Fibroblast of pulmonary artery (primary cell): ENCODE data around the gene N4BP3.
"Not testable (repeated sequence)": the region's sequence is repeated elsewhere in the genome, so short reads cannot be mapped to it uniquely, and the experiment has no call there.

Experiments
- DNase-seq: peaks from one replicate; pipeline ENCODE4 v3.0.0-alpha.2; 2010; ENCODE audit warnings: low read depth
- H3K4me3 ChIP-seq: replicated peaks from 2 replicates; pipeline ENCODE4 v1.5.1; 2011; ENCODE audit warnings: low read depth, mild to moderate bottlenecking, control low read depth, low read length, moderate library complexity
- CTCF ChIP-seq: IDR thresholded peaks from 2 replicates; pipeline ENCODE4 v1.5.1; 2011; ENCODE audit warnings: mild to moderate bottlenecking, control low read depth, low read length, inconsistent platforms; ENCODE audit errors: missing control alignments

N4BP3 gene

GRCh38 chr5:178081571-178082243 is 31.6 kb upstream of the N4BP3 start:
- no peak for DNase-seq
- H3K4me3 ChIP-seq: no peak overlapping the region
- no peak for TF ChIP-seq CTCF

DNA sequence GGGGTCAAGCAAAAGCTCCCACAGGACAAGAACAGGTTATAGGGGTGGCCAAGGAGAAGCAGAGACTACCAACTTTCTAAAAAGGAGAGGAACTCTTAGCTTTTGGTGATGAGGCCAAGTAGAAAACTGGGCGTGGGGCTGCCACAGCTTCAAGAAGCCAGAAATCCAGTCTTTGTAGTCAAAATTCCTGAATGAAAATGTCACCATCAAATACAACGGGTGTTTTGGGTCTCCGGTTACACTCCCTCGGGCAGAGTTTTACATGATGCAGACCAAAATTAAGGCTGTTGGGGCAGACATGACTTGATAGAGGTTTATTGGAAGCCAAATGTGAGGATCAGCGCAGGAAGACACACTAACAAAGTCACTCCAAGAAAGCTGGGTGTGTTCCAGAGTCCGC is 29.4 kb upstream of the N4BP3 start:
- no peak overlapping the region for H3K4me3 ChIP-seq
- no peak for DNase-seq
- no peak for TF ChIP-seq CTCF

- no peak for DNase-seq
- no peak overlapping the region for H3K4me3 ChIP-seq
- TF ChIP-seq CTCF: no peak
These were observed 28.0 kb upstream of the N4BP3 start for GRCh38 chr5:178085316-178085715.

DNA sequence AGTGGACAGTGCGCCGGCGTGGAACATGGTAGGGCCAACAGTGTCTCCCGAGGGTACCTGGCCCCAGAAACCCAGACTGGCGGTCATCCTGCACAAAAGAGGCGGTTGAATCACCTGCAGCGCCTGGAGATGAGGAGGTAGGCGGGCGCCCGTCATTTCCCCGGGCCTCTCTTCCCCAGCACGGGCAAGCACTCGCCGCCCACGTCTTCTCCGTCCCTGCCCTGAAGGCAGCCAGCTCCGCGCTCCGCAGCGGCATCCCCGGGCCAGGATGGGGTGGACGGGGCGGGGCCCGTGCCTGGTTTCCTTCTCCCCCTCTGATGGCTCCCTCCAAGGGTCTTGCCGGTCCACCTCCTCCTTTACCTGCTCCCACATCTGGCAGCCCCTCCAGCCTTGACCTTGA is 27.1 kb upstream of the N4BP3 start:
- no peak for TF ChIP-seq CTCF

GRCh38 chr5:178087199-178087598 is 26.1 kb upstream of the N4BP3 start:
- not testable (repeated sequence) for H3K4me3 ChIP-seq, DNase-seq

More for the DNA sequence above, 27.1 kb upstream of the N4BP3 start:
- DNase-seq: no peak
- no peak overlapping the region for H3K4me3 ChIP-seq

- H3K4me3 ChIP-seq: no peak overlapping the region
- DNase-seq: no peak
- TF ChIP-seq CTCF: no peak
These were observed 22.5 kb upstream of the N4BP3 start for GRCh38 chr5:178090856-178091255.

DNA sequence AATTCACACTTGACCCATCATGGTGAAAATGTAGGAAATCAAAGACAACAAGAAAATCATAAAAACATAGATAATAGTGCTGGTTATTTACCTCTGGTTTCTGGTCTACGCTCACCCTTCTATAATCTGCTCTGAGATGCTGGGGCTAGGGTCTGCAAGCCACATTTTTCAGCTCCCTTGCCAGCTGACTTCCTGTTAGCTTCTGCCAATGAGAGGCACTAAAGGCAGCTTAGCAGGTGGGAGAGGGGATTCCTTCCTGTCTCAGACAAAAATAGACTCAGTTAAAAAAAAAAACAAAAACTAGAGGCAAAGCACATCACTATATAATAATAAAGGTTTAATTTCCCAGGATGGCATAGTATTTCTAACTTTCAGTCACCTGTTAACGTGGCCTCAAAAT is 20.2 kb upstream of the N4BP3 start:
- no peak for DNase-seq
- H3K4me3 ChIP-seq: no peak overlapping the region
- no peak for TF ChIP-seq CTCF

DNA sequence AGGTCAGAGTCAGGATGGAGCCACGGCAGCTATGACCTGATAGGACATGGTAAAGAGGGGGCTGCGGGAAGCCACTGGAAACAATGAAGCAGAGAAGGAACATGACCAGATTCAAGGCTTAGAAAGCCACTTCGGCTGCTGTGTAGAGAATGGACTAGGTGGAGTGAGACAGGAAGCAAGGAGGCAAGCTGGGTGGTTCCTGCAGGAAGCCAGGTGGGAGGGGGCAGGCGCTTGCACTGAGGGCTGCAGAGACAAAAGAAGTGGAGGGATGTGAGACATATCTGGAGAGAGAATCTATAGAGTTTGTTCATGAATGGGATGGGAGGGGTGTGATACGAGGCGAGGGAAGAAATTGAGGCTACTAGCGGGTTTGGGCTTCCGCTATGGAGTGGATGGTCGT is 19.0 kb upstream of the N4BP3 start:
- H3K4me3 ChIP-seq: no peak overlapping the region
- TF ChIP-seq CTCF: no peak
- DNase-seq: no peak
